ENCODE data around the gene HIPK2. TPM values are rescaled to one million over a fixed set of nuclear protein-coding genes. Genes with fewer than 3 reads are reported as not detected.
A peak's percentile ranks its signal among the peaks of the same experiment; 100 is the strongest.

Gene HIPK2
- total RNA-seq, 1 experiment from 2014 or later: 30.7 TPM

DNA sequence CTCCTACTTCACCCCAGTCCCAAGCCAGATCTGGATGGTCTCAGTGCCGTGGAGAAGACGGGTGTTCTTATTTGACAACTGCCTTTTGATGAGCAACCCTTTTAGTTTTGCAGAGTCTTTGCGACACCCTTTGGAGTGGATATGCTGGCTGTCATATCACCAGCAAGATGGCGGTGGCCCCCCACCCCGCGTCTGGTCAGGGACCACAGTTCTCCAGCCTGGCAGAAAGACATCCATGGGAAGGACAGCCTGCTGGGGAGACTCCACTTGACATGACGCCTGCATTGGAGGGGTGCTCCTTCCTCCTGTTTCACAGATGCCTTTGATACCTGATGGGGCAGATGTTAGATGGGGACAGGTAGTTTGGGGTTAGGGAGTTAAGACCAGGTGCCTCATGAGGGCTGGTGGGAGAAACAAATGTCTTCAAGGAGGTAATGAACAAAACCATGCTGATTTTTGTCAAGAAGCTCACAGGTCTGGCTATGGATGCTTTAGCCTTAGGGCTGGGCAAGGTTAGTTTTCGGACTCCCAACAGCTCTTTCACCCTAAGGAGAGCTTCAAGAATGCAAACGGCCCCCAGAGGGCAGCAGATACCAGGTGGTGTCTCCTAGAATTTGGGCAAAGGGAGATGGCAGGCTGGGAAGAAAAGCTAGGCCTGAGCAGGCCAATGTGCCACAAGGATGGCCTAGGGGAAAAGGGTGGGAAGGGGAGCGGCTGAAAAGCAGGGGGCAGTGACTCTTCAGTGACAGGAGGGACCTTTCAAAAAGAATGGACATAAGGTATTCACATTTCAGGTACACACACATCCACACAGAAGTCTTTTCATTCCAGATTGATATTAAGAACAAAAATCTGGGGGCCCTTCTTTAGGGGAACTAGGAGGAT lies 159.1 kb downstream of the HIPK2 start:
- H3K36me3 ChIP-seq (ENCODE audit: insufficient read depth, low read length, poor library complexity, severe bottlenecking): no peaks in the 10 kb centered on the region
- ChIA-PET CTCF (interaction anchor here (0.6 to 1.2 kb wide), 4 partner anchors 17 to 387 kb away, joined by 3 to 12 read pairs (median 6); no protein-coding TSS in a partner anchor), POLR2A (ENCODE audit: low non-redundant PET) (no interaction called here)
- DNase-seq (ENCODE audit: low spot score): peak; percentile 62
- BruUV-seq (replicated peaks): no TSS peak
- H3K27me3 ChIP-seq (replicated peaks; ENCODE audit: insufficient read depth, low read depth, low read length, poor library complexity): no peaks in the 10 kb centered on the region
- no peak overlapping the region for H3K27ac ChIP-seq (ENCODE audit: low read depth, low read length, poor library complexity, severe bottlenecking)
- no peaks in the 10 kb centered on the region for H3K9me3 ChIP-seq (ENCODE audit: low read depth, low read length, poor library complexity, severe bottlenecking)
- H3K4me1 ChIP-seq (ENCODE audit: insufficient read depth, low read length, poor library complexity, severe bottlenecking): peaks cover 6% of the 10 kb centered on the region
- TF ChIP-seq, protein P1, sequence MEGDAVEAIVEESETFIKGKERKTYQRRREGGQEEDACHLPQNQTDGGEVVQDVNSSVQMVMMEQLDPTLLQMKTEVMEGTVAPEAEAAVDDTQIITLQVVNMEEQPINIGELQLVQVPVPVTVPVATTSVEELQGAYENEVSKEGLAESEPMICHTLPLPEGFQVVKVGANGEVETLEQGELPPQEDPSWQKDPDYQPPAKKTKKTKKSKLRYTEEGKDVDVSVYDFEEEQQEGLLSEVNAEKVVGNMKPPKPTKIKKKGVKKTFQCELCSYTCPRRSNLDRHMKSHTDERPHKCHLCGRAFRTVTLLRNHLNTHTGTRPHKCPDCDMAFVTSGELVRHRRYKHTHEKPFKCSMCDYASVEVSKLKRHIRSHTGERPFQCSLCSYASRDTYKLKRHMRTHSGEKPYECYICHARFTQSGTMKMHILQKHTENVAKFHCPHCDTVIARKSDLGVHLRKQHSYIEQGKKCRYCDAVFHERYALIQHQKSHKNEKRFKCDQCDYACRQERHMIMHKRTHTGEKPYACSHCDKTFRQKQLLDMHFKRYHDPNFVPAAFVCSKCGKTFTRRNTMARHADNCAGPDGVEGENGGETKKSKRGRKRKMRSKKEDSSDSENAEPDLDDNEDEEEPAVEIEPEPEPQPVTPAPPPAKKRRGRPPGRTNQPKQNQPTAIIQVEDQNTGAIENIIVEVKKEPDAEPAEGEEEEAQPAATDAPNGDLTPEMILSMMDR (conservative IDR thresholded peaks at IDR 0.05; ENCODE audit: low read depth, low read length): peak; percentile 54
- no peak for TF ChIP-seq EZH2 (IDR thresholded peaks at IDR 0.05; ENCODE audit: borderline replicate concordance, low read depth, low read length, poor library complexity, severe bottlenecking)
- no peak overlapping the region for H3K4me3 ChIP-seq (ENCODE audit: low read depth, low read length, poor library complexity, severe bottlenecking)
- intact Hi-C loops (cut with micrococcal nuclease; ENCODE audit: unreplicated experiment): loop anchor here (5.0 kb wide), 1 partner anchor 116 kb away; no protein-coding TSS in a partner anchor

DNA sequence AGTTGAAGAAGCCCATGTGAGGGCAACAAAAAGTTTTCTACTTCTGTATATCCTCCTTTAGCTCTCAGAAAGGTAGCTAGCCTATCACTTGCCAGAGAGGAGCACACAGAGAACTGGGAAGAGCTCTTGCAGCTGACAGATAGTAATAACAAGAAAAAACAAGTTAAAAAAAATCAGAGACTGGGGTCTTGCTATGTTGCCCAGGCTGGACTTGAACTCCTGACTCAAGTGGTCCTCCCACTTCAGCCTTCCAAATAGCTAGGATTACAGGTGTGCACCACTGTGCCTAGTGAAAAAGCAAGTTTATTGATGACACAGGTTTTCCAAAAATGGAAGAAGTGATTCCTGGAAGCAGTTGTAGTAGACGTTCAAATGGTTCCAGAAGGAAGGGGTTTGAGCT lies 160.7 kb downstream of the HIPK2 start:
- Histone ChIP-seq H3K4me3 (ENCODE audit: low read depth, low read length, poor library complexity, severe bottlenecking) (no peak overlapping the region), H3K4me1 (ENCODE audit: insufficient read depth, low read length, poor library complexity, severe bottlenecking) (no peaks in the 10 kb centered on the region), H3K27ac (ENCODE audit: low read depth, low read length, poor library complexity, severe bottlenecking) (no peak overlapping the region), H3K27me3 (replicated peaks; ENCODE audit: insufficient read depth, low read depth, low read length, poor library complexity) (no peaks in the 10 kb centered on the region), H3K9me3 (ENCODE audit: low read depth, low read length, poor library complexity, severe bottlenecking) (no peaks in the 10 kb centered on the region), H3K36me3 (ENCODE audit: insufficient read depth, low read length, poor library complexity, severe bottlenecking) (no peaks in the 10 kb centered on the region)
- ChIA-PET POLR2A (ENCODE audit: low non-redundant PET) (no interaction called here), CTCF (no interaction called here)
- TF ChIP-seq EZH2 (IDR thresholded peaks at IDR 0.05; ENCODE audit: borderline replicate concordance, low read depth, low read length, poor library complexity, severe bottlenecking): no peak
- TF ChIP-seq, protein P1 (conservative IDR thresholded peaks at IDR 0.05; ENCODE audit: low read depth, low read length): no peak
- no peak for DNase-seq (ENCODE audit: low spot score)
- no TSS peak for BruUV-seq (replicated peaks)
- intact Hi-C loops (cut with micrococcal nuclease; ENCODE audit: unreplicated experiment): loop anchor here (5.0 kb wide), 1 partner anchor 115 kb away; no protein-coding TSS in a partner anchor

DNA sequence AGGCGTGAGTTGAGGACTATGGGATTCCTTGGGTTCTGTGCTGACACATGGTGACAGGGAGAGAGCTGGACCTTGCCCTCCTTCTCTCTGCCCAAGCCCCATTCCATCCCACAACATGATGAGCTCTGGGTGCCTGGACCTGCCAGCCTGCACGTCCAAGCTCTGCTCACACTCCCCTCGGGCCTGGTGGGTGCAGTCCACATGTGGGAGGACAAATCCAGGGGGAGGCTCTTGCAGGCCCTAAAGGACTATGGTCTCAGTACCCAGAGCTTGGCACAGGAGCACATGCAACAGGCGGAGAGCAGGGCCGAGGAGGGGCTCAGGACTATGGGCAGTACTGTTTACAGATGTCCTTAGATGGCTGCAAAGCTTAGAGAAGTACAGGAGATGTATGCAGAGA lies 162.9 kb downstream of the HIPK2 start:
- Histone ChIP-seq H3K9me3 (ENCODE audit: low read depth, low read length, poor library complexity, severe bottlenecking) (no peaks in the 10 kb centered on the region), H3K4me3 (ENCODE audit: low read depth, low read length, poor library complexity, severe bottlenecking) (no peak overlapping the region), H3K4me1 (ENCODE audit: insufficient read depth, low read length, poor library complexity, severe bottlenecking) (no peaks in the 10 kb centered on the region), H3K36me3 (ENCODE audit: insufficient read depth, low read length, poor library complexity, severe bottlenecking) (no peaks in the 10 kb centered on the region), H3K27ac (ENCODE audit: low read depth, low read length, poor library complexity, severe bottlenecking) (no peak overlapping the region), H3K27me3 (replicated peaks; ENCODE audit: insufficient read depth, low read depth, low read length, poor library complexity) (no peaks in the 10 kb centered on the region)
- intact Hi-C loops (cut with micrococcal nuclease; ENCODE audit: unreplicated experiment): loop anchor here (5.0 kb wide), 1 partner anchor 113 kb away; no protein-coding TSS in a partner anchor
- BruUV-seq (replicated peaks): no TSS peak
- TF ChIP-seq, protein P1 (conservative IDR thresholded peaks at IDR 0.05; ENCODE audit: low read depth, low read length): no peak
- TF ChIP-seq EZH2 (IDR thresholded peaks at IDR 0.05; ENCODE audit: borderline replicate concordance, low read depth, low read length, poor library complexity, severe bottlenecking): no peak
- CTCF ChIA-PET: interaction anchor here (0.6 kb wide), 1 partner anchor 10 kb away, joined by 3 read pairs; no protein-coding TSS in a partner anchor
- POLR2A ChIA-PET (ENCODE audit: low non-redundant PET): no interaction called here
- no peak for DNase-seq (ENCODE audit: low spot score)
